GM18505 (cell line): ENCODE results near the gene KBTBD13.
"Not testable (repeated sequence)": the region's sequence is repeated elsewhere in the genome, so short reads cannot be mapped to it uniquely, and the experiment has no call there.

Source experiments
- ATAC-seq: cut with Tn5 transposase; IDR thresholded peaks from one replicate; pipeline ENCODE4 v1.9.1; 2021; ENCODE audit not compliant: unreplicated experiment
- POLR2A ChIP-seq: IDR thresholded peaks from 4 replicates; pipeline ENCODE4 v1.6.1; 2011; ENCODE audit warnings: borderline replicate concordance; ENCODE audit not compliant: insufficient read depth, insufficient read length; ENCODE audit errors: extremely low read depth

KBTBD13 gene

GRCh38 chr15:65040461-65040860 lies 36.1 kb upstream of the KBTBD13 start:
- no peak for TF ChIP-seq POLR2A
- no peak for ATAC-seq

- no peak for ATAC-seq
Measured at GRCh38 chr15:65041787-65042186, 34.8 kb upstream of the KBTBD13 start.

GRCh38 chr15:65042776-65043327 lies 33.7 kb upstream of the KBTBD13 start:
- no peak for ATAC-seq
- TF ChIP-seq POLR2A: no peak

More at GRCh38 chr15:65041787-65042186, 34.8 kb upstream of the KBTBD13 start:
- no peak for TF ChIP-seq POLR2A

DNA sequence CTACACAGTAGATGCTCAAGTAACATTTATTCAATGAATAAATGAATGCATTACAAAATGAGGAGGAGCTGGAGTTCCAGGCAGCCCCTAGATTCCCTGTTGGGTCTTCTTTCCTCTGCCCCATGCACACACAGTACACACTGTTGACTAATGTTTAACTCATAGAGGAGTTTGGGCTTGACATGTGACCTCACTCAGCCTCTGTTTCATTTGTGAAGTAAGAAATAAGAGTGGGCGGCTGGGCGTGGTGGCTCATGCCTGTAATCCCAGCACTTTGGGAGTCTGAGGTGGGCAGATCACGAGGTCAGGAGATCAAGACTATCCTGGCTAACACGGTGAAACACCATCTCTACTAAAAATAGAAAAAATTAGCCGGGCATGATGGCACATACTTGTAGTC lies 32.3 kb upstream of the KBTBD13 start:
- not testable (repeated sequence) for ATAC-seq

DNA sequence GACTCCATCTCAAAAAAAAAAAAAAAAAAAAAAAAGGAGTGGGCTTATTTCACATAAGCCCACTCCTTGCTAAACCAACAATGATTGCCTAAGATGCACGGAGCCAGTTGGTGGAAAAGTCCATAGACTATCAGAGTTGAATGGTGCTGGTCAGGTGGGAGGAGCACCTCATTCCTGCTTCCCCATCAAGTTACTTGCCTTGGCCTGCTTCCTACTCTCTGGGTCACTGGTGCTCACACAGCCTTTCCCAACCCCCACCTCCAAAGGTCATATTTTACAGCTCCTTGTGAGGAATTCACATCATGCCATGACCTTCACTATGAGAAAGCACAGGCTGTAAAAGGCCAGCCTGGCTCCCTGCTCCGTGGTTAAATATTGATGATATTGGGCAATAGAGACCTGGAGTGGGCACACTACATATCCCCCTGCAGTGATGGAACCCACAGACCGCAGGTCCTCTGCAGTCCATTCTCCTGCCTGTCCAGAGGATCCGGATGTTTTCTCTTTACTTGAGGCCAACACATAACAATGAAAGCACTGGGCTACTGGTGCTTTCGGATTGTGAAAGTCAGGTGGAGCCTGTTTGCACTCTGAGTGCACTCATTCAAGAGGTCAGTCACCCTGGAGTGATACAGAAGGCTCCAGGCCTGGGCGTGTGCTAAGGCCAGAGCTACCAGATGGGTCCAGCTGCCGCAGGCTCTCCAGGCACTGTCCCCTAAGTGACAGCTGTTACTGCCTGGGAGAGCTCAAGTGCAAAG lies 31.6 kb upstream of the KBTBD13 start, which contains the start of gene SLC51B:
SLC51B (plus strand) TSS at position 664 of the 758 bp plus-strand sequence. CDS start 4,618 bp downstream, outside the sequence.
- no peak for TF ChIP-seq POLR2A
- ATAC-seq: no peak

DNA sequence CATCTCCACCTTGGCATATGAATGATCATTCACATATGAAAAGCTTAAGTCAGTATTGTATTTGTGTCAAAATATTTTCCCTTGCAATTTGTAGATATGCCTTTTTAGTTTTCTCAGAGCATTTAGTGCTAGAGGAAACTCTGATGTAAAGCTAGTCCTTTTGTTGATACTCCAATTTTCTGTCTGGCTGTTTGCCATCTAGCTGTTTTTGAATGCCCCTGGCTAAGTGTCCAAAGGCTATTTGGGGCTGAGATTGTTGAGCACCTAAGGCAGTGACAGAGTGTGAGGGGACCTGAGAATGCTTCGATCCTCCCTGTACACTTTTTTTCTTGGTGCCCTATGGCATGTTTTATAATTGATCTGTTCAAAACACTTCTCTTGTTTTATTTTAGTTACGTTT lies 28.3 kb upstream of the KBTBD13 start:
- TF ChIP-seq POLR2A: no peak
- no peak for ATAC-seq

- TF ChIP-seq POLR2A: no peak
- peak; percentile 70 for ATAC-seq
Measured at GRCh38 chr15:65049418-65049840, 27.1 kb upstream of the KBTBD13 start.

GRCh38 chr15:65050270-65050669 lies 26.3 kb upstream of the KBTBD13 start:
- no peak for ATAC-seq
- TF ChIP-seq POLR2A: no peak

DNA sequence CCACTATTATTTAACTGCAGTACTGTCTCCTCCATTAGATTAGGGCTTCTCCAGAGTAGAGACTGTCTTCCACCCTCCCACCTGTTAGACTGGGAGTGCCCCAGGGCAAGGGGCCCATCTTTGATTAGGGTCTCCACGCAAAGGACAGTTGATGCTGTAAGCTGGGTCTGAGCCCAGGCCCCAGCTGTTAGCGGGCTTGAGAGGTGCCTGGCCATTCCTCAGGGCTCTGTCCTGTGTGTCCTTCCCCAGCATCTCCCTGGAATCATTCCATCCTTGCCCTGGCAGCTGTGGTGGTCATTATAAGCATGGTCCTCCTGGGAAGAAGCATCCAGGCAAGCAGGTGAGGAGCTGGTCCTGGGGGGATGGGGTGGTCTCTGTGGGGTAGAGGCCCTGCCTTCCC lies 25.3 kb upstream of the KBTBD13 start:
- ATAC-seq: no peak
- TF ChIP-seq POLR2A: no peak

DNA sequence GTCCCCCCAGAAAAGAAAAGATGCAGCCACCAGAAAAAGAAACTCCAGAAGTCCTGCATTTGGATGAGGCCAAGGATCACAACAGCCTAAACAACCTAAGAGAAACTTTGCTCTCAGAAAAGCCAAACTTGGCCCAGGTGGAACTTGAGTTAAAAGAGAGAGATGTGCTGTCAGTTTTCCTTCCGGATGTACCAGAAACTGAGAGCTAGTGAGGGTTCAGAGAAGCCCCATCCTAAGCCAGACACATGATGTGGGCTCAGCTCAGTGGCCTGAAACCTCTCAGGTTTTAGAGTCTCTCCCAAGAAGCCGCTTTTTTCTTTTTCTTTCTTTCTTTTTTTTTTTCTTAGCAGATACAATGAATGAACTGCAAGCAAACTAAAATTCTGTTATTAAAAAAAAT lies 23.6 kb upstream of the KBTBD13 start:
- ATAC-seq: no peak
- no peak for TF ChIP-seq POLR2A

DNA sequence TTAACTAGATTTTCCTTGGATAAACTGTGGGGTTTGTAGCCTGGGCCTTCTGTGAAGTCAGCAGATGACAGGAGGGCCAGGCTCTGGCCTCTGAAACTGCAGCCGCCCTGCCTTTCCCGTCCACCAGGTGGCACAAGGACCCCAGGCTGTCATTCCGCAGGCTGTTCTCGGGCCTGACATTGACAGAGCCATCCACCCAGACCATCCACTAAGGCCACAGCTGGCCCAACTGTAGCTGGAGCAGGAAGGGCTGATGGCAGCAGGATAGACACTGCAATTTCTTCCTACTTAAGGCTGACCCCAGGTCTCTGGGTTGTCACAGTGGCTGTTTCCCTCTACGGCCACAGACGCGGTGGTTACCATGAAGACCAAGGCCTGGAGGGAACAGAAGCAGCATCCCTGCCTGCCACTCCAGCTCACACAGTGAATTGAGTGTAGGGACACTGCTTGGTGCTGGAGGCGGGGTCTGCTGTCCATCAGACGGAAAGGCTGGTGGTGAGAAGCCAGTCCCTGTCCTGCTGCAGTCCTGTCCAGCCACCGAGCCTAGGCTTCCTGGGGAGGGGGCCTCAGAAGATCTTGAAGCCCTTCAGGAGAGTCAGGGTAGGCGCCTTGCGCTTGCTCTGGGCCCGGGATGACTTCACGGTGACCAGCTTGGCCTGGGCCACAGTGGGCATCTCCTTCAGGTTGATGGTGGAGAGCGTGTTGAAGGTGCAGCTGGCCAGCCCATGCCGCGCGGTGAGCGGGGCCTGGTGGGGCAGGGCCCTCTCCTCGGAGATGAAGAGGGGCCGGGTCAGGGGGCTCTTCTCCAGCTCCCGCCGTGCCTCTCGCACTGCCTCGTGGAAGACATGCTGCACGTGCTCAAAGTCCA lies 22.0 kb upstream of the KBTBD13 start:
- no peak for TF ChIP-seq POLR2A
- ATAC-seq: no peak

- no peak for ATAC-seq
- no peak for TF ChIP-seq POLR2A
Measured at GRCh38 chr15:65055201-65055870, 21.2 kb upstream of the KBTBD13 start.

DNA sequence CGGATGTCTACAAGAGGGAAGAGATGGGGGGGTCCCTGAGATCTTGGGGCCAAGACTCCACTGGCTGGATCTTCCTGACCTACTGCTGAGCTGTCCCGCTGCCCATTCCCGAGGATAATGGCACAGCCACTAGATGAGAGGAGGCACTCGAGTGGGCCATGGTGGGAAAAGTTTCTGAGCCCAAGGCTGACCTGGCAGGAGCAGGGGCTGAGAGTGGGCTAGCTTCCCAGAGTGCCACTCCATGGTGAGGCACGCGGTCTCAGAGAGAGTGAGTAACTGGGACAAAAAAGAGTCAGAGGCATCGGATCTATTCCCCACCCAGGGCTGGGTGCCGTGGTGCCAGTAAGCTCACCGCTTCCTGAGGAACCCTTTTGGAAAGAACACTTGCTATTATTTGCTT lies 20.4 kb upstream of the KBTBD13 start:
- no peak for ATAC-seq
- no peak for TF ChIP-seq POLR2A
